ENCODE results near the gene SRSF4.

GRCh38 chr1:29159773-29160172, 21.9 kb downstream of the SRSF4 start:
- TF ChIP-seq POLR2AphosphoS5 (IDR thresholded peaks at IDR 0.05; ENCODE audit: low read depth, low read length) = no peak
- no peak for TF ChIP-seq POLR2A (IDR thresholded peaks at IDR 0.05; ENCODE audit: borderline replicate concordance, extremely low read depth, insufficient read depth, insufficient read length)
- TF ChIP-seq RAD21 (IDR thresholded peaks at IDR 0.05; ENCODE audit: low read depth) = no peak
- TF ChIP-seq ELF1 (IDR thresholded peaks at IDR 0.05; ENCODE audit: borderline replicate concordance, low read depth) = no peak
- no peak for TF ChIP-seq MAX (IDR thresholded peaks at IDR 0.05)
- no peak for TF ChIP-seq CTCF (IDR thresholded peaks at IDR 0.05 in 2 of 3, conservative IDR thresholded peaks at IDR 0.05 in 1 of 3; ENCODE audit: borderline replicate concordance in 1 of 3, insufficient read depth in 1 of 3, low read depth in 2 of 3, low read length in 2 of 3)
- no peak for TF ChIP-seq EZH2 (IDR thresholded peaks at IDR 0.05)

Data from HCT116 (cell line).